ENCODE results near the gene FAM83E.

FAM83E gene

GRCh38 chr19:48641850-48642249 lies 27.0 kb upstream of the FAM83E start:
- no peak overlapping the region for H3K4me3 ChIP-seq (replicated peaks; ENCODE audit: low read depth, low read length)
- DNase-seq (ENCODE audit: low read depth): no peak
- TF ChIP-seq CTCF (IDR thresholded peaks at IDR 0.05; ENCODE audit: low read length, missing control alignments): no peak

- DNase-seq (ENCODE audit: low read depth): no peak
- no peak overlapping the region for H3K4me3 ChIP-seq (replicated peaks; ENCODE audit: low read depth, low read length)
Measured at GRCh38 chr19:48639483-48640375, 24.9 kb upstream of the FAM83E start.

GRCh38 chr19:48638831-48639381 lies 24.0 kb upstream of the FAM83E start:
- no peak for DNase-seq (ENCODE audit: low read depth)
- H3K4me3 ChIP-seq (replicated peaks; ENCODE audit: low read depth, low read length): no peak overlapping the region
- no peak for TF ChIP-seq CTCF (IDR thresholded peaks at IDR 0.05; ENCODE audit: low read length, missing control alignments)

More at GRCh38 chr19:48639483-48640375, 24.9 kb upstream of the FAM83E start:
- no peak for TF ChIP-seq CTCF (IDR thresholded peaks at IDR 0.05; ENCODE audit: low read length, missing control alignments)

- peak; percentile 3 for TF ChIP-seq CTCF (IDR thresholded peaks at IDR 0.05; ENCODE audit: low read length, missing control alignments)
- peak; percentile 98 for DNase-seq (ENCODE audit: low read depth)
- H3K4me3 ChIP-seq (replicated peaks; ENCODE audit: low read depth, low read length): peak overlapping the region; percentile 60
Measured at GRCh38 chr19:48637948-48638830, 23.3 kb upstream of the FAM83E start.

GRCh38 chr19:48637449-48637947 lies 22.6 kb upstream of the FAM83E start:
- peak; percentile 100 for DNase-seq (ENCODE audit: low read depth)
- peak overlapping the region; percentile 60 for H3K4me3 ChIP-seq (replicated peaks; ENCODE audit: low read depth, low read length)
- no peak for TF ChIP-seq CTCF (IDR thresholded peaks at IDR 0.05; ENCODE audit: low read length, missing control alignments)

GRCh38 chr19:48636859-48637448 lies 22.1 kb upstream of the FAM83E start, which contains the start of gene DBP:
DBP (minus strand) TSS chr19:48637379; CDS start chr19:48636994, 385 bp downstream.
- TF ChIP-seq CTCF (IDR thresholded peaks at IDR 0.05; ENCODE audit: low read length, missing control alignments): no peak
- no peak for DNase-seq (ENCODE audit: low read depth)
- H3K4me3 ChIP-seq (replicated peaks; ENCODE audit: low read depth, low read length): peak within 1 kb of the TSS; percentile 60
